K562 (cell line): ENCODE results near the gene AKT3. TPM values are rescaled to one million over a fixed set of nuclear protein-coding genes. Genes with fewer than 3 reads are reported as not detected.

Experiments
- ATAC-seq: fragments of 200-7000 bp; cut with Tn5 transposase; 3 replicates; pipeline ENCODE4 v1.9.1; 2020; ENCODE audit warnings: moderate library complexity
- BruUV-seq: library from RNA; stranded (reverse); fragments of 400-500 nt; replicated peaks from 2 replicates; lab custom pipeline; 2021; lab: Mats Ljungman, UMichigan
- CTCF ChIA-PET: fragments of 300-600 bp; formaldehyde crosslinking; extraction: SDS; loops from one replicate; lab custom pipeline; 2021; ENCODE audit warnings: low intra/inter-chr PET ratio; lab: Yijun Ruan, JAX
- POLR2A ChIA-PET: fragments of 300-600, 350-650 bp; sonication (Branson Sonifier 250); formaldehyde crosslinking; extraction: SDS; loops from one replicate; lab custom pipeline; 2021; ENCODE audit warnings: antibody characterized with exemption, inconsistent platforms; lab: Yijun Ruan, JAX
- DNase-seq, 4 experiments: peaks; one replicate each; pipeline versions ENCODE4 v3.0.0 to v3.0.0-alpha.2; 2011 to 2018; ENCODE audit warnings: low spot score in 3 of 4, mixed read lengths in 3 of 4; ENCODE audit errors: extremely low read depth in 1 of 4
- FAIRE-seq: peaks from 2 replicates; lab custom pipeline; 2011; peaks lifted over from hg19 to GRCh38; lab: Jason Lieb, UNC
- H2AFZ ChIP-seq: 2 replicates; pipeline ENCODE4 v1.6.0; 2011; ENCODE audit warnings: low read depth, low read length, control low read depth, inconsistent platforms
- H3K27ac ChIP-seq: fragments of 200-600 bp; 3 replicates; pipeline ENCODE4 v1.8.0; 2011; ENCODE audit warnings: low read depth, mild to moderate bottlenecking, control low read depth, inconsistent platforms, low read length, moderate library complexity, mixed read lengths; ENCODE audit errors: extremely low read depth
- H3K27me3 ChIP-seq, 2 experiments: fragments of 300-600 bp in 1 of 2; 2 replicates in 1 of 2; 3 replicates in 1 of 2; pipeline versions ENCODE4 v1.6.0 to v1.8.0; 2011; ENCODE audit warnings: inconsistent platforms in 2 of 2, low read length in 2 of 2, mild to moderate bottlenecking in 1 of 2, mixed read lengths in 1 of 2, moderate library complexity in 1 of 2; ENCODE audit not compliant: control insufficient read depth in 2 of 2, insufficient read depth in 2 of 2
- H3K36me3 ChIP-seq: fragments of 300-600 bp; 3 replicates; pipeline ENCODE4 v1.8.0; 2011; ENCODE audit warnings: mild to moderate bottlenecking, low read length, inconsistent platforms; ENCODE audit not compliant: control insufficient read depth, insufficient read depth
- H3K4me1 ChIP-seq, 2 experiments: fragments of 200-600 bp in 1 of 2; replicated peaks in 1 of 2; 2 replicates in 1 of 2; 3 replicates in 1 of 2; pipeline versions ENCODE4 v1.5.1 to v1.8.0; 2011; ENCODE audit warnings: inconsistent platforms in 2 of 2, low read length in 2 of 2, mild to moderate bottlenecking in 1 of 2, mixed read lengths in 1 of 2, moderate library complexity in 1 of 2; ENCODE audit not compliant: control insufficient read depth in 2 of 2, insufficient read depth in 2 of 2
- H3K4me2 ChIP-seq: 2 replicates; pipeline ENCODE4 v1.6.1; 2011; ENCODE audit warnings: low read length, control low read depth, inconsistent platforms, mixed read lengths; ENCODE audit not compliant: insufficient read depth
- H3K4me3 ChIP-seq: fragments of 200-600 bp; sonication (generic), shearing (Covaris generic); 2 replicates; pipeline ENCODE4 v1.5.1; 2016; ENCODE audit warnings: control low read depth, inconsistent platforms
- H3K79me2 ChIP-seq: fragments of 200-600 bp; 3 replicates; pipeline ENCODE4 v1.8.0; 2011; ENCODE audit warnings: low read length, inconsistent platforms; ENCODE audit not compliant: control insufficient read depth, insufficient read depth
- H3K9ac ChIP-seq, 2 experiments: 2 replicates each; pipeline versions ENCODE4 v1.6.0 to v1.6.1; 2011; ENCODE audit warnings: low read depth in 2 of 2, low read length in 2 of 2, control low read depth in 1 of 2, inconsistent platforms in 1 of 2, mild to moderate bottlenecking in 1 of 2, mixed read lengths in 1 of 2; ENCODE audit not compliant: insufficient read depth in 1 of 2
- H3K9me1 ChIP-seq: one replicate; pipeline ENCODE4 v1.6.0; 2011; ENCODE audit warnings: inconsistent platforms, mild to moderate bottlenecking, low read length, moderate library complexity; ENCODE audit not compliant: control insufficient read depth, insufficient read depth
- H3K9me3 ChIP-seq: replicated peaks from 2 replicates; pipeline ENCODE4 v1.5.1; 2011; ENCODE audit warnings: low read depth, low read length, inconsistent platforms; ENCODE audit not compliant: control insufficient read depth, insufficient read depth
- H4K20me1 ChIP-seq: replicated peaks from 2 replicates; pipeline ENCODE4 v1.6.1; 2011; ENCODE audit warnings: low read length, inconsistent platforms, mixed read lengths; ENCODE audit not compliant: control insufficient read depth, insufficient read depth
- ARNT ChIP-seq, 2 experiments: fragments of 450-650 bp; IDR thresholded peaks; 2 replicates each; pipeline ENCODE4 v1.6.1; 2016; ENCODE audit warnings: mild to moderate bottlenecking in 1 of 2
- CHD4 ChIP-seq: fragments of 200-600 bp; sonication (generic); IDR thresholded peaks from 3 replicates; pipeline ENCODE4 v1.6.1; 2012; ENCODE audit warnings: low read depth, mild to moderate bottlenecking, mixed read lengths, low read length, inconsistent platforms; ENCODE audit not compliant: insufficient read depth, insufficient replicate concordance, poor library complexity, severe bottlenecking
- CXXC5 ChIP-seq: fragments of 250-450 bp; sonication (Bioruptor Pico); IDR thresholded peaks from 2 replicates; pipeline ENCODE4 v1.8.0; 2022; ENCODE audit warnings: inconsistent platforms, mild to moderate bottlenecking, moderate library complexity
- HNRNPUL1 ChIP-seq: fragments of 200-400 bp; formaldehyde crosslinking; IDR thresholded peaks from 2 replicates; pipeline ENCODE4 v1.6.1; 2017; ENCODE audit warnings: low read length
- NR4A1 ChIP-seq, 2 experiments: fragments of 250-450 bp in 1 of 2; fragments of 450-650 bp in 1 of 2; sonication (Bioruptor Pico) in 1 of 2; IDR thresholded peaks; 2 replicates each; pipeline versions ENCODE4 v1.4.0 to v1.6.1; 2016 to 2020; ENCODE audit warnings: mild to moderate bottlenecking in 2 of 2, missing compliant biosample characterization in 1 of 2, missing genetic modification characterization in 1 of 2, moderate library complexity in 1 of 2
- STAT5A ChIP-seq: IDR thresholded peaks from 2 replicates; pipeline ENCODE4 v1.6.1; 2012; ENCODE audit warnings: low read length, inconsistent platforms, borderline replicate concordance
- TOE1 ChIP-seq, 2 experiments: fragments of 450-650 bp in 1 of 2; sonication (generic) in 1 of 2; formaldehyde crosslinking in 1 of 2; IDR thresholded peaks; 2 replicates each; pipeline versions ENCODE4 v1.7.1 to v1.8.0; 2016 to 2022; ENCODE audit warnings: borderline replicate concordance in 2 of 2, mild to moderate bottlenecking in 2 of 2, antibody characterized with exemption in 1 of 2, inconsistent platforms in 1 of 2, low read depth in 1 of 2, missing genetic modification reagents in 1 of 2, moderate library complexity in 1 of 2
- TRIM28 ChIP-seq: fragments of 450-650 bp; IDR thresholded peaks from 2 replicates; pipeline ENCODE4 v1.6.1; 2017
- ZNF57 ChIP-seq: fragments of 450-650 bp; formaldehyde crosslinking; IDR thresholded peaks from 2 replicates; pipeline ENCODE4 v1.4.0; 2020; ENCODE audit warnings: mild to moderate bottlenecking, moderate library complexity
- WGBS: fragments of 100-300 bp; shearing (Covaris generic); methylation state at CpG from one replicate; pipeline ENCODE4 v1.1.6; 2016; ENCODE audit warnings: low coverage, mixed read lengths; ENCODE audit not compliant: insufficient coverage; ENCODE audit errors: missing lambda C conversion rate; 5-methylcytosine and 5-hydroxymethylcytosine counted together
- in situ Hi-C: fragments of 300-500 bp; cut with MboI; formaldehyde crosslinking; loops from 4 replicates; pipeline ENCODE4 v1.15.0; 2018; ENCODE audit warnings: inconsistent platforms, mixed read lengths
- intact Hi-C: fragments of 100-400 bp; cut with micrococcal nuclease; formaldehyde crosslinking; loops from 2 replicates; pipeline ENCODE4 v1.14.2; 2022
- polyA plus RNA-seq, 8 experiments: library from polyadenylated mRNA; depleted of rRNA in 4 of 8; stranded (reverse) in 5 of 8; unstranded in 3 of 8; fragments of >200 nt; fragmentation: Nextera tagmentation in 2 of 8; fragmentation: Illumina TruSeq in 1 of 8; extraction: Ambion mirVana in 2 of 8; extraction: Trizol in 1 of 8; gene quantifications; 2 replicates each; pipeline versions ENCODE4 v1.2.1 to v1.2.3, GENCODE V29; 2011 to 2014; ENCODE audit warnings: inconsistent platforms in 1 of 8, missing spikeins in 1 of 8
- total RNA-seq, 7 experiments: library from RNA; depleted of rRNA in 6 of 7; stranded (reverse); fragments of >200 nt in 6 of 7; fragmentation: Illumina TruSeq in 2 of 7; extraction: Trizol in 2 of 7; gene quantifications; 2 replicates each; pipeline versions ENCODE4 v1.2.1 to v1.2.3, GENCODE V29; 2011 to 2021; ENCODE audit warnings: low replicate concordance in 1 of 7
- TF ChIP-seq, protein P1 (sequence below): sonication (generic); formaldehyde crosslinking; IDR thresholded peaks from 2 replicates; pipeline ENCODE4 v1.8.0; 2023; ENCODE audit warnings: mild to moderate bottlenecking, missing genetic modification reagents
- TF ChIP-seq, protein P2 (sequence below): sonication (generic); formaldehyde crosslinking; IDR thresholded peaks from 2 replicates; pipeline ENCODE4 v1.8.1; 2023; ENCODE audit warnings: mild to moderate bottlenecking, missing genetic modification reagents
- TF ChIP-seq, protein P3 (sequence below): fragments of 250-450 bp; sonication (Bioruptor Pico); IDR thresholded peaks from 2 replicates; pipeline ENCODE4 v1.5.0; 2021
- TF ChIP-seq, protein P4 (sequence below), 3 experiments: fragments of 200-800 bp in 1 of 3; fragments of 250-450 bp in 1 of 3; fragments of 450-650 bp in 1 of 3; sonication (Bioruptor Pico) in 1 of 3; sonication (Bioruptor generic) in 1 of 3; formaldehyde crosslinking in 1 of 3; IDR thresholded peaks; 2 replicates each; pipeline versions ENCODE4 v1.6.1 to v1.8.0; 2016 to 2022; ENCODE audit warnings: mild to moderate bottlenecking in 2 of 3, missing genetic modification characterization in 2 of 3, missing compliant biosample characterization in 1 of 3, moderate library complexity in 1 of 3

The AKT3 gene
- total and polyA plus RNA-seq, 9 of the 15 experiments (the other 6 are each of a cell fraction or from before 2014, with no cell fraction given) = 0.04 to 0.54 (median 0.18) TPM; not detected in 1

DNA sequence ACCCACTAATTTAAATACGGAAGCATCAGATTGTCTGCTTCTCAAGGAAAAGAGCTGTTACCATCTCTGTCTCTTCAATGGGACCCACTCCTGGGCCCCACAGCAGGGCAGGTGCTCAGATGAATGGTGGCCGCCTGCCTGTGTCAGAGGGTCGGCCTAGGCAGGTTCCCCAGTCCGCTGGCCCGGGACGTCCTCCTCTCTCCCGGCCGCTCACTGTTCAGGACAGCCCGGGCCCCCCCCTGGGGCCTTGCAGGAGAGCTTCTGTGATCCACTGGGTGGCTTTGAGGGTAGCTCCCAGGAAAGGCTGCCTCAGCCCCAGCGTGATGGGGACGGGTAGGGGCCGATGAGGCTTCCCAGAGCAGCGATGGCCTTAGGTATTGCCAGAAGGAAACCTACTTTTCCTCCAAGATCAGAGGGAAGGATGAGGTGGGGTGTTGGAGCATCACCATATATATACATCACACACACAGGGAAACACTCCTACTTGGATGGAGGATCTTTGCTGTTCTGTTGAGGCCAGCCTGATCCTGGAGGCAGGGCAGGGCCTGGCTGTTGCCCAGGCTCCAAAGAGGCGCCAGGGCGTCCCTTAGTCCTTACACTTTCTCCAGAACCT lies 362.9 kb downstream of the AKT3 start:
- Histone ChIP-seq H3K36me3 (no peaks in the 10 kb centered on the region), H3K27me3 (0 out of 5 replicates have a peak, but pooled peaks cover 0 to 4% of the 10 kb centered on the region in 2 experiments), H3K9ac (no peak overlapping the region), H3K4me1 (peaks cover 0 to 25% of the 10 kb centered on the region in 2 experiments; a peak in 1 of 5 replicates), H3K4me2 (peak overlapping the region; percentile 34), H3K9me3 (no peaks in the 10 kb centered on the region), H3K4me3 (no peak overlapping the region), H2AFZ (peak overlapping the region; percentile 40; the same call in 1 of the 2 replicates), H3K9me1 (no peaks in the 10 kb centered on the region), H3K27ac (no peak overlapping the region), H3K79me2 (no peaks in the 10 kb centered on the region), H4K20me1 (0 out of 2 replicates have a peak, but pooled peaks cover 3% of the 10 kb centered on the region)
- CTCF ChIA-PET = no interaction called here
- no peak for FAIRE-seq
- DNase-seq = no peak
- WGBS = 31% methylated on average over 12 of the region's 15 CpGs
- POLR2A ChIA-PET = interaction anchor here (0.9 kb wide), 1 partner anchor 9 kb away, joined by 3 read pairs; no protein-coding TSS in a partner anchor
- in situ Hi-C loops = loop anchor here (25.0 kb wide), 1 partner anchor 775 kb away; no protein-coding TSS in a partner anchor
- no TSS peak for BruUV-seq
- intact Hi-C loops = no loop called here
- ATAC-seq = no peak; the same call in 2 of the 3 replicates
- TF ChIP-seq, protein P1, sequence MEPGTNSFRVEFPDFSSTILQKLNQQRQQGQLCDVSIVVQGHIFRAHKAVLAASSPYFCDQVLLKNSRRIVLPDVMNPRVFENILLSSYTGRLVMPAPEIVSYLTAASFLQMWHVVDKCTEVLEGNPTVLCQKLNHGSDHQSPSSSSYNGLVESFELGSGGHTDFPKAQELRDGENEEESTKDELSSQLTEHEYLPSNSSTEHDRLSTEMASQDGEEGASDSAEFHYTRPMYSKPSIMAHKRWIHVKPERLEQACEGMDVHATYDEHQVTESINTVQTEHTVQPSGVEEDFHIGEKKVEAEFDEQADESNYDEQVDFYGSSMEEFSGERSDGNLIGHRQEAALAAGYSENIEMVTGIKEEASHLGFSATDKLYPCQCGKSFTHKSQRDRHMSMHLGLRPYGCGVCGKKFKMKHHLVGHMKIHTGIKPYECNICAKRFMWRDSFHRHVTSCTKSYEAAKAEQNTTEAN (CRISPR knock-in tag) = no peak
- TF ChIP-seq, protein P2, sequence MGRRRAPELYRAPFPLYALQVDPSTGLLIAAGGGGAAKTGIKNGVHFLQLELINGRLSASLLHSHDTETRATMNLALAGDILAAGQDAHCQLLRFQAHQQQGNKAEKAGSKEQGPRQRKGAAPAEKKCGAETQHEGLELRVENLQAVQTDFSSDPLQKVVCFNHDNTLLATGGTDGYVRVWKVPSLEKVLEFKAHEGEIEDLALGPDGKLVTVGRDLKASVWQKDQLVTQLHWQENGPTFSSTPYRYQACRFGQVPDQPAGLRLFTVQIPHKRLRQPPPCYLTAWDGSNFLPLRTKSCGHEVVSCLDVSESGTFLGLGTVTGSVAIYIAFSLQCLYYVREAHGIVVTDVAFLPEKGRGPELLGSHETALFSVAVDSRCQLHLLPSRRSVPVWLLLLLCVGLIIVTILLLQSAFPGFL (CRISPR knock-in tag) = no peak
- TF ChIP-seq, protein P3, sequence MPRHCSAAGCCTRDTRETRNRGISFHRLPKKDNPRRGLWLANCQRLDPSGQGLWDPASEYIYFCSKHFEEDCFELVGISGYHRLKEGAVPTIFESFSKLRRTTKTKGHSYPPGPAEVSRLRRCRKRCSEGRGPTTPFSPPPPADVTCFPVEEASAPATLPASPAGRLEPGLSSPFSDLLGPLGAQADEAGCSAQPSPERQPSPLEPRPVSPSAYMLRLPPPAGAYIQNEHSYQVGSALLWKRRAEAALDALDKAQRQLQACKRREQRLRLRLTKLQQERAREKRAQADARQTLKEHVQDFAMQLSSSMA (CRISPR knock-in tag) = no peak
- TF ChIP-seq CXXC5 (CRISPR knock-in tag) = no peak
- TF ChIP-seq STAT5A = no peak
- no peak for TF ChIP-seq TOE1 (IDR thresholded peaks at IDR 0.05; ENCODE audit: borderline replicate concordance)
- TF ChIP-seq TOE1 (CRISPR knock-in tag; IDR thresholded peaks at IDR 0.05; ENCODE audit: borderline replicate concordance, low read depth) = no peak
- TF ChIP-seq ARNT (IDR thresholded peaks at IDR 0.05) = no peak
- no peak for TF ChIP-seq NR4A1 (CRISPR knock-in tag; IDR thresholded peaks at IDR 0.05)
- TF ChIP-seq NR4A1 (tag; IDR thresholded peaks at IDR 0.05) = no peak
- no peak for TF ChIP-seq TRIM28
- no peak for TF ChIP-seq CHD4
- TF ChIP-seq HNRNPUL1 = no peak
- no peak for TF ChIP-seq ZNF57 (CRISPR knock-in tag)
- TF ChIP-seq, protein P4, sequence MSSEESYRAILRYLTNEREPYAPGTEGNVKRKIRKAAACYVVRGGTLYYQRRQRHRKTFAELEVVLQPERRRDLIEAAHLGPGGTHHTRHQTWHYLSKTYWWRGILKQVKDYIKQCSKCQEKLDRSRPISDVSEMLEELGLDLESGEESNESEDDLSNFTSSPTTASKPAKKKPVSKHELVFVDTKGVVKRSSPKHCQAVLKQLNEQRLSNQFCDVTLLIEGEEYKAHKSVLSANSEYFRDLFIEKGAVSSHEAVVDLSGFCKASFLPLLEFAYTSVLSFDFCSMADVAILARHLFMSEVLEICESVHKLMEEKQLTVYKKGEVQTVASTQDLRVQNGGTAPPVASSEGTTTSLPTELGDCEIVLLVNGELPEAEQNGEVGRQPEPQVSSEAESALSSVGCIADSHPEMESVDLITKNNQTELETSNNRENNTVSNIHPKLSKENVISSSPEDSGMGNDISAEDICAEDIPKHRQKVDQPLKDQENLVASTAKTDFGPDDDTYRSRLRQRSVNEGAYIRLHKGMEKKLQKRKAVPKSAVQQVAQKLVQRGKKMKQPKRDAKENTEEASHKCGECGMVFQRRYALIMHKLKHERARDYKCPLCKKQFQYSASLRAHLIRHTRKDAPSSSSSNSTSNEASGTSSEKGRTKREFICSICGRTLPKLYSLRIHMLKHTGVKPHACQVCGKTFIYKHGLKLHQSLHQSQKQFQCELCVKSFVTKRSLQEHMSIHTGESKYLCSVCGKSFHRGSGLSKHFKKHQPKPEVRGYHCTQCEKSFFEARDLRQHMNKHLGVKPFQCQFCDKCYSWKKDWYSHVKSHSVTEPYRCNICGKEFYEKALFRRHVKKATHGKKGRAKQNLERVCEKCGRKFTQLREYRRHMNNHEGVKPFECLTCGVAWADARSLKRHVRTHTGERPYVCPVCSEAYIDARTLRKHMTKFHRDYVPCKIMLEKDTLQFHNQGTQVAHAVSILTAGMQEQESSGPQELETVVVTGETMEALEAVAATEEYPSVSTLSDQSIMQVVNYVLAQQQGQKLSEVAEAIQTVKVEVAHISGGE (CRISPR knock-in tag; IDR thresholded peaks at IDR 0.05) = no peak
